Keratinocyte (primary cell): ENCODE measurements around the gene MAP3K4. TPM values are rescaled to one million over a fixed set of nuclear protein-coding genes. Genes with fewer than 3 reads are reported as not detected.

Experiments used
- DNase-seq: peaks from one replicate; pipeline ENCODE4 v3.0.0-alpha.2; 2011; ENCODE audit warnings: low read depth, missing footprints, low spot score
- FAIRE-seq: peaks from 2 replicates; lab custom pipeline; 2011; peaks lifted over from hg19 to GRCh38; lab: Jason Lieb, UNC
- H2AFZ ChIP-seq: 2 replicates; pipeline ENCODE4 v1.6.0; 2012; ENCODE audit warnings: low read length, control low read depth, inconsistent platforms; ENCODE audit not compliant: control insufficient read depth
- H3K27ac ChIP-seq: 2 replicates; pipeline ENCODE4 v1.5.1; 2011; ENCODE audit warnings: low read length; ENCODE audit not compliant: control insufficient read depth, insufficient read depth
- H3K27me3 ChIP-seq: 3 replicates; pipeline ENCODE4 v1.6.0; 2011; ENCODE audit warnings: low read length; ENCODE audit not compliant: control insufficient read depth, insufficient read depth; ENCODE audit errors: extremely low read depth
- H3K36me3 ChIP-seq, 2 experiments: 2 replicates in 1 of 2; 3 replicates in 1 of 2; pipeline ENCODE4 v1.5.1; 2011; ENCODE audit warnings: low read length in 2 of 2, mild to moderate bottlenecking in 1 of 2; ENCODE audit not compliant: control insufficient read depth in 2 of 2, insufficient read depth in 2 of 2; ENCODE audit errors: extremely low read depth in 1 of 2
- H3K4me1 ChIP-seq: 3 replicates; pipeline ENCODE4 v1.5.1; 2011; ENCODE audit warnings: low read length; ENCODE audit not compliant: control insufficient read depth, insufficient read depth; ENCODE audit errors: extremely low read depth
- H3K4me2 ChIP-seq: 3 replicates; pipeline ENCODE4 v1.6.0; 2011; ENCODE audit warnings: low read depth, low read length; ENCODE audit not compliant: control insufficient read depth, insufficient read depth; ENCODE audit errors: extremely low read depth
- H3K4me3 ChIP-seq, 3 experiments: fragments of 200-600 bp in 1 of 3; sonication (generic) in 1 of 3; 2 replicates in 2 of 3; 3 replicates in 1 of 3; pipeline ENCODE4 v1.5.1; 2011 to 2016; ENCODE audit warnings: low read length in 3 of 3, mild to moderate bottlenecking in 3 of 3, control low read depth in 2 of 3, inconsistent platforms in 1 of 3, low read depth in 1 of 3, mixed read lengths in 1 of 3, mixed run types in 1 of 3, moderate library complexity in 1 of 3; ENCODE audit not compliant: control insufficient read depth in 2 of 3, insufficient read depth in 2 of 3; ENCODE audit errors: extremely low read depth in 1 of 3
- H3K79me2 ChIP-seq: 2 replicates; pipeline ENCODE4 v1.6.0; 2012; ENCODE audit warnings: low read length; ENCODE audit not compliant: control insufficient read depth, insufficient read depth
- H3K9ac ChIP-seq: 3 replicates; pipeline ENCODE4 v1.6.0; 2011; ENCODE audit warnings: low read length; ENCODE audit not compliant: control insufficient read depth, insufficient read depth; ENCODE audit errors: extremely low read depth
- H3K9me1 ChIP-seq: 3 replicates; pipeline ENCODE4 v1.6.0; 2011; ENCODE audit warnings: low read length; ENCODE audit not compliant: control insufficient read depth, insufficient read depth; ENCODE audit errors: extremely low read depth
- H3K9me3 ChIP-seq: 2 replicates; pipeline ENCODE4 v1.5.1; 2012; ENCODE audit warnings: low read depth, low read length; ENCODE audit not compliant: control insufficient read depth
- H4K20me1 ChIP-seq: 3 replicates; pipeline ENCODE4 v1.6.0; 2011; ENCODE audit warnings: low read length; ENCODE audit not compliant: control insufficient read depth, insufficient read depth; ENCODE audit errors: extremely low read depth
- CTCF ChIP-seq, 3 experiments: IDR thresholded peaks in 1 of 3; conservative IDR thresholded peaks in 1 of 3; optimal IDR thresholded peaks in 1 of 3; 2 replicates in 2 of 3; 3 replicates in 1 of 3; pipeline versions ENCODE3 to v1.5.1; 2011; ENCODE audit warnings: low read length in 3 of 3, mild to moderate bottlenecking in 3 of 3, moderate library complexity in 2 of 3, control low read depth in 1 of 3, inconsistent platforms in 1 of 3; ENCODE audit not compliant: insufficient read depth in 2 of 3; ENCODE audit errors: extremely low read depth in 1 of 3
- EZH2 ChIP-seq: IDR thresholded peaks from one replicate; pipeline ENCODE4 v1.6.1; 2012; ENCODE audit warnings: inconsistent platforms, mild to moderate bottlenecking, low read length, moderate library complexity
- dilution Hi-C: fragments of 300-500 bp; cut with MboI; formaldehyde crosslinking; loops from one replicate; pipeline ENCODE4 v1.7.0; 2020; ENCODE audit warnings: low sequenced_read_pairs; ENCODE audit not compliant: extremely low pct_ligation_motif_present
- polyA plus RNA-seq, 5 experiments: library from polyadenylated mRNA; depleted of rRNA in 3 of 5; stranded (reverse) in 3 of 5; stranded (forward) in 1 of 5; unstranded in 1 of 5; fragments of >200 nt; gene quantifications; 1 replicate in 1 of 5; 2 replicates in 3 of 5; 3 replicates in 1 of 5; pipeline versions ENCODE4 v1.2.1 to v1.2.3, GENCODE V29; 2011 to 2012; ENCODE audit warnings: missing spikeins in 2 of 5, low read depth in 1 of 5, low replicate concordance in 1 of 5

MAP3K4 gene
- polyA plus RNA-seq, 1 donor (not counting 4 experiments of a cell fraction or from before 2014, with no cell fraction given), result 12.8 TPM

GRCh38 chr6:160945516-160946177, 45.9 kb upstream of the MAP3K4 start:
- TF ChIP-seq EZH2, result no peak
- no peak for TF ChIP-seq CTCF (optimal IDR thresholded peaks at IDR 0.05 in 1 of 3, IDR thresholded peaks at IDR 0.05 in 1 of 3, conservative IDR thresholded peaks at IDR 0.05 in 1 of 3; ENCODE audit: extremely low read depth in 1 of 3, insufficient read depth in 2 of 3, low read length in 3 of 3)
- dilution Hi-C loops, result no loop called here
- Histone ChIP-seq H3K79me2 (no peaks in the 10 kb centered on the region), H3K9ac (no peak overlapping the region), H3K4me2 (no peak overlapping the region), H4K20me1 (no peaks in the 10 kb centered on the region), H3K27me3 (no peaks in the 10 kb centered on the region), H3K9me3 (no peaks in the 10 kb centered on the region), H3K4me3 (no peak overlapping the region), H3K4me1 (peaks cover 15% of the 10 kb centered on the region), H3K9me1 (no peaks in the 10 kb centered on the region), H3K27ac (no peak overlapping the region), H2AFZ (no peak overlapping the region), H3K36me3 (no peaks in the 10 kb centered on the region)
- no peak for DNase-seq
- no peak for FAIRE-seq

- TF ChIP-seq EZH2 (no peak), CTCF (optimal IDR thresholded peaks at IDR 0.05 in 1 of 3, IDR thresholded peaks at IDR 0.05 in 1 of 3, conservative IDR thresholded peaks at IDR 0.05 in 1 of 3; ENCODE audit: extremely low read depth in 1 of 3, insufficient read depth in 2 of 3, low read length in 3 of 3) (no peak)
- Histone ChIP-seq H3K36me3 (no peaks in the 10 kb centered on the region), H3K9ac (peak overlapping the region; percentile 63), H3K27ac (peak overlapping the region; percentile 86), H3K27me3 (no peaks in the 10 kb centered on the region), H3K9me3 (no peaks in the 10 kb centered on the region), H3K9me1 (no peaks in the 10 kb centered on the region), H3K4me2 (peak overlapping the region; percentile 54), H3K79me2 (no peaks in the 10 kb centered on the region), H3K4me1 (peaks cover 22% of the 10 kb centered on the region), H2AFZ (peak overlapping the region; percentile 33), H4K20me1 (no peaks in the 10 kb centered on the region), H3K4me3 (peak overlapping the region in 2 of 3 experiments; percentile 19 to 22)
- DNase-seq (peak; percentile 65), FAIRE-seq (peak; percentile 74)
- dilution Hi-C loops, result no loop called here
These were observed 42.0 kb upstream of the MAP3K4 start for GRCh38 chr6:160949531-160949930.
